HG02623 (cell line): Measurements from ENCODE around the gene TOP3B.

Source experiments
- ATAC-seq: cut with Tn5 transposase; IDR thresholded peaks from one replicate; pipeline ENCODE4 v1.9.1; 2021; ENCODE audit warnings: moderate library complexity; ENCODE audit not compliant: unreplicated experiment

The TOP3B gene

GRCh38 chr22:22011964-22012363 is 29.4 kb upstream of the TOP3B start:
- ATAC-seq = no peak

- ATAC-seq = no peak
Measured at GRCh38 chr22:22010358-22010757, 27.8 kb upstream of the TOP3B start.

- ATAC-seq = no peak
Measured at GRCh38 chr22:22009661-22010060, 27.1 kb upstream of the TOP3B start.

DNA sequence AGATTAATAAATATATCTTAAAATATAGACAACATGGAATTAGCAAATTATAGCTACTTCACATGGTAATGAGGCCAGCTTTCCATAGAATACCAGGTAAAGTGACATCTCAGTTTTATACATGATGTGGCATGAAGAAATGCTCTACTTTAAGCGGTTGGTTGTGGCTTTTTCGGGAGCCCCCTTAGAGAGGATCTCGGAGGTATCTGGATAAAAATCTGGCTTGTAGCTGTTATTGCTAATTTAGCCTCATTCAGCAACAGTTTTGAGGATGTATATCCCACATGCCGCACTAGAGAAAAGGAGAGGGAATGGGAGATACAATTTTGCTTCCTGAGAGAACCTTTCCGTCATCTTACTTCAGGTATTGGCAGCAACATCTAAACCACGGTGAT is 24.0 kb upstream of the TOP3B start:
- no peak for ATAC-seq

DNA sequence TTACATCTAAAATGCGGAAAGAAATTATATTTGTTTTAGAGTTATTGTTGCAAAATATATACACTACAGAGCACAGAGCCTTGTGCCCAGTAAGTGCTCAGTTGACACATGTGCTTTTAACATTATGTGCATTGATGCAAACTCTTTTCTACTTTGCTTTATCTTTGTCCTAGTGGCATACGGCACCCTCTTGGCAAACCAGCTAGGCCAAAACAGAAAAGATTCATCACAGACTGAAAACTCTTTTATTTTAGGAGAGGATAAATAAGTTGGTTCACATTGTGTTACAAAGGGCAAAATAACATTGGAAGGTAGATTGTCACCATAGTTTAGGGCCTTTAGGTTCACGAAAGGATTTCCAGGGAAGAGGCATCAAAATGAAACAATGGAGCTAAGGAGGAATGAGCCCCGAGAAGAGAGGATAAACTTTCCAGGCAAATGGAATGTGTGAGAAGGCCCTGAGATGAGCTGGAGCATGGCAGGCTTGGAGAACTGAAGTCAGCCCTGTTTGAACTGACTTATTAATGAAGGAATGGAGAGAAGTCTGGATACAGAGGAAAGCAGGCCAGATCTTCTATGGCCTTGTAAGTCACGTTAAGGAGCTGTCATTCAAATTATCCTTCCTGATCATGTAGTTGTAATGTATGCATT is 23.5 kb upstream of the TOP3B start:
- no peak for ATAC-seq

DNA sequence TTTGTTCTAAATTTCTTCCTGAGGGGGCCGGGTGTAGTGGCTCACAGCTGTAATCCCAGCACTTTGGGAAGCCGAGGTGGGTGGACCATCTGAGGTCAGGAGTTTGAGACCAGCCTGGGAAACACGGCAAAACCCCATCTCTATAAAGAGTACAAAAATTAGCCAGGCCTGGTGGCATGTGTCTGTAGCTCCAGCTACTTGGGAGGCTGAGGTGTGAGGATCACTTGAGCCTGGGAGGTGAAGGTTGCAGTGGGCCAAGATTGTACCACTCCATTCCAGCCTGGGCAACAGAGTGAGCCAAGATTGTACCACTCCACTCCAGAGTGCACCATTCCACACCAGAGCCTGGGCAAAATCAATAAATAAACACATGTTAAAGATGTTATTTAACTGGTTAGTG is 20.6 kb upstream of the TOP3B start:
- no peak for ATAC-seq

DNA sequence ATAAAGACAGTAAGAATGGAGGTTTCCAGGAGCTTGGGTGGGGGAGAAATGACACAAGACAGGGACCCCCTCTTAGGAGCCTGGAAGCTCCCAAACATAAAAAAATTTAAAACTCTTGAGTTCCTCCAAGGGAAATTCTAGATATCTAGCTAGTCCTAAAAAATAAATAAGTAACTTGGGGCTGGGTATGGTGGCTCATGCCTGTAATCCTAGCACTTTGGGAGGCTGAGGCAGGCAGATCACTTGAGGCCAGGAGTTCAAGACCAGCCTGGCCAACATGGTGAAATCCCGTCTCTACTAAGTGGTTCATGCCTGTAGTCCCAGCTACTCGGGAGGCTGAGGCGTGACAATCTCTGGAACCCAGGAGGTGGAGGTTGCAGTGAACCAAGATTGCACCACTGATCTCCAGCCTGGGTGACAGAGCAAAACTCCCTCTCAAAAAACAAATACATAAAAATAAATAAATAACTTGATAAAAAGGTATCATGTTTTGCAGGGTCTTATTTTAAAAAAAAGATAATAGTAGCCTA is 20.0 kb upstream of the TOP3B start:
- no peak for ATAC-seq

- no peak for ATAC-seq
Measured at GRCh38 chr22:22001664-22002525, 19.3 kb upstream of the TOP3B start.

DNA sequence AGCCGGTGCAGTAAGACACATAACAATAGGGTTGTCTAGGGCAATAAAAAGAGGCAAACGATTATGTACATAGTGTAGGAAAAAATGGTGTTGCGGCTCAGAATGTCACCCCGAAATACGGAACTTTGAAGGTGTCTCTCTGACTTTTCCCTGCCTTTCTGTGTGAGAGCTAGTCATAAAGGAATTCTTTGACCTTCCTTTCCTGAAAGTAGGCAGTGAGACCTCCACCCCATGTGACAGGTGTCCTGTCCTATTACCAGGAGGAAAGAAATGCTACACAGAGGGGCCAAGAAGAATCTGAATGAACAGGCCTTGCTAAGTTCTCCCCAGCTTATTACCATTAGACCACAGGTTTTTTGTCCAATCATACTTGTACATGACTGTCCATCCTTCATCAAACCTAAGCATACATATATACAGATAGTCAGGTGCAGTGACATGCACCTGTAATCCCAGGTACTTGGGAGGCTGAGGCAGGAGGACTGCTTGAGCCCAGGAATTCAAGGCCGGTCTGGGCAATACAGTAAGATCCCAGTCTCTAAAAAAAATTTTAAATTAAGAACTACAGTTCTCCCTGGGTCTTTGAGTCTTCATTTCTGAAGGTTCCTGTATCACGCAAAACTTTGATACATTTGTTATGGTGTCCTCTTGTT is 16.1 kb upstream of the TOP3B start:
- no peak for ATAC-seq

DNA sequence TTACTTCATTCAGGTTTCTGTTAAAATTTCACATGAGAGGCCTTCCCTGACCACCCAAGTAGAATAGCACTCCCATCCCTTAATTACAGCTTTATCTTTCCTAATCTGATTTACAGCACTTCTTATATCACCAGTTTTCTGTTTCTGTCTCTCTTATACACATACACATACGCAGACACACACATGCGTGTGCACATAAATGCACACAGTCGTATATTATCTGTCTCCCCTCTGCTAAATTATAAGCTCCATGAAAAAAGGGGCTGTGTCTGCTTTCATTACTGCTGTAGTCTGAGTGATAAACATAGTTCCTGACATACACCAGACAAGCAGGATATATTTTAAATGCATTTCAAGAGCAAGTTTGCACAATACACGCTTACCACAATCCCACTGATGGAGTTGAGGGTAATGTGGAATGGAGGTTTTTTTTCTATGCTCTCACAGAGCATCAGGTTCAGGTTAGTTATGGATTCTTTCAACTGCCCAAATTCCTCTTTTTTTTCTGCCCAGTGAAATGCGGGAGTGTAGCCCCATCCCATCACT is 13.7 kb upstream of the TOP3B start:
- ATAC-seq = no peak

DNA sequence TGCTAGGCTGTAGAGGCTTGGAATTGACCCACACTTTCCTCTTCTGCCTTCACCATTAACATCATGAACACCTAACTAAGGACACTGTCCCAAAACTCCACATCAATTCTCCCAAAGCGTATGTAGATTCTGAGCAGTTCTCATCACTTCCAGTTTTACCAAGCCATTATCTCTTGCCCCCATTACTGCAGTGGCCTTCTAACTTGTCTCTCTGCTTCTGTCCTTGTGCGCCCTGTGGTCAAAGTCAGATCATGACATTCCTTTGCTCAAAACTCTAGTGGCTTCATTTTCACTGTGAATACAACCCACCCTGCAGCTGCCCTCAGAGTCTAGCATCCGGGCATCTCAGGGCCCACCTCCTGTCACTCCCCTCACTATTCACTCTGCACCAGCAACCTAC is 13.1 kb upstream of the TOP3B start:
- ATAC-seq = no peak

DNA sequence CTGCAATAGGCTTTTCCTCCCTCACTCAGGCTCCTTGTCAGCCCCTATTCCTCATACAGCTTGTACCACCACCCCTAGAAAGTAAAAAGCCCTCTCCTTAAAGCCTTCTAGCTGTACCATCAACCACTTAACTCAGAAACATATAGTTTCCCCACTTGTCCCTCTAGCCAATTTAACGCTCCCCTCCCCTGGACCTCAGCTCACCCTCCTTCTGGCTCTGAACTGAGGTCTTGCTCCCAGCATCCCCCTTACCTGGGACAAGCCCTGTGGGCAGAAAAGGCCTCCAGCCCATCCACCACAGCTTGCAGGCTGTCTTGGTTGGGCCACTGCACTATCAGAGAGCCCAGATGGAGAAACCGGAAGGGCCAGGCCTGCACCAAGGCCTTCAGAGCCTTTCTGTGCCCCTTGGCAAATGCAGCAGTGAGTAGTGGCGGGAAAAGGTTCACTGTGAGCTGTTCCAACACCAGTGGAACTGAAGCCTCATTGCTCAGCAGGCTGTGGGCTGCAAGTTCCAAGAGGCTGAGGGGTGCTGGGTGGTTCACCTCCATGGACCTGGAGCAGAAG is 12.4 kb upstream of the TOP3B start:
- ATAC-seq = no peak

DNA sequence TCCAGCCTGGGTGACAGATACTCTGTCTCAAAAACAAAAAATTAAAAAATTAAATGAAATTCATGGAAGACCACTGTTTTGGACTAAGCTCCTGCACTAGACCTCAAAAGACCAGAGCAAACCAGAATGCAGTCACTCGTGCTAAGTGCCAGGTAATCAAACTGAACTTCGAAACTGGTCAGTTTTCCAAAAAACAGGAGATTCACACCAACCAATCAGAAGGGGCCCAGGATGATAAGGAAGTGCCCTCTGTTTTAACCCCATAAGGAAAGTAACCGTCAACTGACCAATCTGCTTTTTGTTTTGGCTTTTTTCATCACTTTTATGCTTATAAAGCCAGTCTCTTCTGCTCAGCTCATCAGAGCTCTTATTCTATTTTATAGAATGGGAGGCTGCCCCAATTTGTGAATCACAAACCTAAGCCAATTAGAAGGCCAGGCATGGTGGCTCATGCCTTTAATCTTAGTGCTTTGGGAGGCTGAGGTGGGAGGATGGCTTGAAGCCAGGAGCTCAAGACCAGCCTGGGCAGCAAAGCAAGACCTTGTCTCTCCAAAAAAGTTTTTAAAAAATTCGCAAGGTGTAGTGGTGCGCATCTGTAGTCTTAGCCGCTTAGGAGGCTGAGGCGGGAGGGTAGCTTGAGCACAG is 10.1 kb upstream of the TOP3B start:
- ATAC-seq = no peak

GRCh38 chr22:21991774-21992173 is 9.2 kb upstream of the TOP3B start:
- ATAC-seq = no peak

GRCh38 chr22:21991304-21991596 is 8.7 kb upstream of the TOP3B start:
- ATAC-seq = no peak

GRCh38 chr22:21990445-21991303 is 8.1 kb upstream of the TOP3B start:
- no peak for ATAC-seq

DNA sequence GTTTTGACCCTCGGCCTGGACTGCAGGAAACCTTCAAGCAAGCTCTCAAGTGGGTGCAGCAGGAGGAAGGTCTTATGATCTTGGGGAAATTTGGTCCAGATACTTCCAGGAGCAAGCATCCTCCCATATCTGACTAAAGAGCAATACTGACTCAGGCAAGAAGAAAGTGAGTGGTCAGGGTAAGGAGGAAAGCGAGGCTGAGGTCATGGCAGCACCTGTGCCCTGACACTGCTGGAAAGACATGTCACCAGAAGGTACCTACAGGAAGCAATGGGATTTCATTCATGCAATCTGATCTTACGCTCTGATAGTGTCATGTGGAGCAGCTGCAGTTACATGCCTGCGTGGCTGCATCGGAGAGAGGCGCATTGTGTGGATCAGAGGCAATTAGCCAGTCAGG is 6.5 kb upstream of the TOP3B start:
- no peak for ATAC-seq

DNA sequence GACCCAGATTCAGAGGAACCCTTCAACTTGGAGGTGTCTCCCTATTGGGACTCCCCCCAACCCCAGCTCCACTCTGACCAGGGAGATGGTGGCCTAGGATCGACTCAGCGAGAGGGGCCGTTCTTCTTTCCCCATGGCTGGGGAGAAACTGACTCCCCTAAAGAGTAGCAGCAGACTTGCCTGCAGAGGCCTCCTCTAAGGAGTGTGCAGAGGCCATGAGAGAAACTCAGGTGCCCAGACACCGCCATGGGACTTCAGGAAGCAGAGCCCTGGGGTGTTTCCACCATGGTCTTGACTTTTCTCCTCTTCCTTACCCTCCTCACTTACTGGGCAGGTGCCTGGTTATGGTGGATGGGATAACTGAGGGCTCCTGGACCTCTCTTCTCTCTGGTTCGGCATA is 2.6 kb upstream of the TOP3B start:
- ATAC-seq = no peak

DNA sequence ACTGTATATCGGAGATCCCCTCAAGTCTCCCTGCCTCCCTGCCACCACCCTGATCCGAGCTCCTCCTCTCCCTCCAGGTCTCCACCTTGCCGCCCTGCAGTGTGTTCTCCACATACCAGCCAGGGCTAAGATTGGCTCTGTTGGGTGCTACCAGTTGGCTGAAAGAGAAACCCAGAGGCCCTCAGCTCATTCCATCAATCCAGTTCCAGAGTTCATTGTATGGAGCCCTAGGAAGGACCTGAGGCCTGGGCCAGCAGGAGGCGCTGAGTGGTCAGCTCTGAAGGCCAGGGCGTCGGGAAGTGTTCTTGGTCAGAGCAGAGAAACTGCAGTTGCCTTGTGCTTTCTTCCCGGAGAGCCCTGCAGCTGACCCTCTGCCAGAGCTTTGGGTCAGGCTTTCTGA is 2.2 kb upstream of the TOP3B start:
- ATAC-seq = no peak

GRCh38 chr22:21981874-21982273 is 713 bp downstream of the TOP3B start:
- no peak for ATAC-seq
